HepG2 (cell line): ENCODE measurements around the gene FAM174B.

Experiments used
- ATF3 ChIP-seq: sonication (generic); formaldehyde crosslinking; IDR thresholded peaks from 2 replicates; pipeline ENCODE4 v1.4.0; 2020; ENCODE audit warnings: missing genetic modification reagents
- CTCF ChIP-seq: sonication (generic); formaldehyde crosslinking; IDR thresholded peaks from 2 replicates; pipeline ENCODE4 v1.5.0; 2020; ENCODE audit warnings: mild to moderate bottlenecking, missing genetic modification reagents, moderate library complexity
- FOXA1 ChIP-seq, 2 experiments: fragments of 450-650 bp in 1 of 2; sonication (generic) in 1 of 2; formaldehyde crosslinking in 1 of 2; IDR thresholded peaks; 2 replicates each; pipeline versions ENCODE4 v1.4.0 to v1.6.1; 2016 to 2020; ENCODE audit warnings: missing genetic modification reagents in 1 of 2
- POLR2AphosphoS5 ChIP-seq: IDR thresholded peaks from 2 replicates; pipeline ENCODE4 v1.6.1; 2012; ENCODE audit warnings: low read depth, low read length
- ZBTB37 ChIP-seq: sonication (generic); formaldehyde crosslinking; IDR thresholded peaks from 2 replicates; pipeline ENCODE4 v1.4.0; 2020; ENCODE audit warnings: mild to moderate bottlenecking, missing genetic modification reagents
- ZNF263 ChIP-seq: sonication (generic); formaldehyde crosslinking; IDR thresholded peaks from 2 replicates; pipeline ENCODE4 v1.4.0; 2020; ENCODE audit warnings: missing genetic modification reagents

- TF ChIP-seq ZNF263 (CRISPR knock-in tag) (no peak), CTCF (CRISPR knock-in tag) (no peak), ZBTB37 (no peak), POLR2AphosphoS5 (no peak), ATF3 (no peak), FOXA1 (IDR thresholded peaks at IDR 0.05) (no peak), FOXA1 (CRISPR knock-in tag; IDR thresholded peaks at IDR 0.05) (no peak)
These were observed 83.8 kb downstream of the FAM174B start for GRCh38 chr15:92571824-92572223.
